ENCODE results near the gene BIRC6.
"Not testable (repeated sequence)": the region's sequence is repeated elsewhere in the genome, so short reads cannot be mapped to it uniquely, and the experiment has no call there.

GRCh38 chr2:32460861-32461260, 104.0 kb downstream of the BIRC6 start:
- TF ChIP-seq, protein P1, sequence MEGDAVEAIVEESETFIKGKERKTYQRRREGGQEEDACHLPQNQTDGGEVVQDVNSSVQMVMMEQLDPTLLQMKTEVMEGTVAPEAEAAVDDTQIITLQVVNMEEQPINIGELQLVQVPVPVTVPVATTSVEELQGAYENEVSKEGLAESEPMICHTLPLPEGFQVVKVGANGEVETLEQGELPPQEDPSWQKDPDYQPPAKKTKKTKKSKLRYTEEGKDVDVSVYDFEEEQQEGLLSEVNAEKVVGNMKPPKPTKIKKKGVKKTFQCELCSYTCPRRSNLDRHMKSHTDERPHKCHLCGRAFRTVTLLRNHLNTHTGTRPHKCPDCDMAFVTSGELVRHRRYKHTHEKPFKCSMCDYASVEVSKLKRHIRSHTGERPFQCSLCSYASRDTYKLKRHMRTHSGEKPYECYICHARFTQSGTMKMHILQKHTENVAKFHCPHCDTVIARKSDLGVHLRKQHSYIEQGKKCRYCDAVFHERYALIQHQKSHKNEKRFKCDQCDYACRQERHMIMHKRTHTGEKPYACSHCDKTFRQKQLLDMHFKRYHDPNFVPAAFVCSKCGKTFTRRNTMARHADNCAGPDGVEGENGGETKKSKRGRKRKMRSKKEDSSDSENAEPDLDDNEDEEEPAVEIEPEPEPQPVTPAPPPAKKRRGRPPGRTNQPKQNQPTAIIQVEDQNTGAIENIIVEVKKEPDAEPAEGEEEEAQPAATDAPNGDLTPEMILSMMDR (IDR thresholded peaks at IDR 0.05; ENCODE audit: low read length): not testable (repeated sequence)
- not testable (repeated sequence) for TF ChIP-seq EZH2 (IDR thresholded peaks at IDR 0.05; ENCODE audit: borderline replicate concordance, low read length)

Data from OCI-LY1 (cell line).